Prostate gland (tissue), 2 donors: Measurements from ENCODE around the gene CAMSAP2.

Experiments
- CTCF ChIP-seq, 4 experiments: fragments of 200-600 bp in 2 of 4; fragments of 450-650 bp in 2 of 4; sonication (generic) in 2 of 4; IDR thresholded peaks; 1 replicate in 3 of 4; 2 replicates in 1 of 4; pipeline ENCODE4 v1.5.1; 2016 to 2019; ENCODE audit warnings: antibody characterized with exemption in 4 of 4, mild to moderate bottlenecking in 2 of 4, moderate library complexity in 2 of 4
- POLR2A ChIP-seq: fragments of 450-650 bp; IDR thresholded peaks from one replicate; pipeline ENCODE4 v1.6.1; 2016; ENCODE audit warnings: antibody characterized with exemption, mild to moderate bottlenecking
- POLR2AphosphoS5 ChIP-seq: sonication (generic); formaldehyde crosslinking; IDR thresholded peaks from one replicate; pipeline ENCODE4 v1.6.1; 2017; ENCODE audit warnings: antibody characterized with exemption

DNA sequence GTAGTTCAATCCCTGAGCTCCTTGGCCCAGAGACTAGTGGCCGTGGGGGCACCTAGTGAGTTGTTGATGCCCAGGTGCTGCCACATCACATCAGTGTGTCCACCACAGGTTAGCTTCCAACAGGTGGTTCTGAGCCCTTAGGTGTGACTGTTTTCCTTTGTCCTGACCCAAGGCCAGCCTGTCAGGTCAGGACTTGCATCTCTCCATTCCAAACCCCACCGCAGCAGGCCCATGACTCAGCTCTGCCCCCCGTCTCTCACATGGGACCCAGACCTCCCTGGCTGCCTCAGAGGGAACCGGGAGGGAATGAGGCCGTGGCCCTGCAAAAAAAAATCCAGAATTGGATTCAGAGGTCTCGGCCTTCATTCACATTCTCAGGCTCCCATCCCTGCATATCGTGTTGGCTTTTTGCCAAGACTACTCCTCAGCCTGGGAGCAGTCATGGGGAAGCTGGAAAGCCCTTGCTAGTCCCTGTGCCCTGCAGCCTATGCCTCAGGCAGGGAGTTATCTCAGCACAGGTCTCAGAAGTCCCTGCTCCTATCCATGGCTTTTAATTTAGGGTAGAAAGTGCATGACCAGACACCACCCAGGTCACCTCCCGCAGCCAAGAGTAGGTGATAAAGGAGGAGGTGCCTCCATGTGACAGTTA is 163.2 kb downstream of the CAMSAP2 start:
- no peak for TF ChIP-seq CTCF (IDR thresholded peaks at IDR 0.05)
- no peak for TF ChIP-seq POLR2AphosphoS5
- no peak for TF ChIP-seq POLR2A
